GM23338 (cell line): ENCODE data around the gene ACVR2A. TPM values are rescaled to one million over a fixed set of nuclear protein-coding genes. Genes with fewer than 3 reads are reported as not detected.

Experiments
- ATAC-seq: fragments of 200-7000 bp; cut with Tn5 transposase; 3 replicates; pipeline ENCODE4 v1.9.1; 2020
- DNase-seq: peaks from one replicate; pipeline ENCODE4 v3.0.0-alpha.2; 2015; ENCODE audit warnings: low spot score
- H2AFZ ChIP-seq: fragments of 200-600 bp; sonication (generic); 2 replicates; pipeline ENCODE4 v1.8.0; 2016; ENCODE audit warnings: antibody characterized with exemption, mild to moderate bottlenecking, moderate library complexity
- H3F3A ChIP-seq: fragments of 200-600 bp; sonication (generic); replicated peaks from 2 replicates; pipeline ENCODE4 v1.8.0; 2017; ENCODE audit warnings: antibody characterized with exemption, mixed run types, low read depth
- H3K27ac ChIP-seq: fragments of 200-600 bp; sonication (generic); 2 replicates; pipeline ENCODE4 v1.6.1; 2016; ENCODE audit warnings: low read depth
- H3K27me3 ChIP-seq: fragments of 200-600 bp; sonication (generic); 2 replicates; pipeline ENCODE4 v1.8.0; 2016; ENCODE audit warnings: mild to moderate bottlenecking, mixed run types, moderate library complexity; ENCODE audit not compliant: insufficient read depth
- H3K36me3 ChIP-seq: fragments of 200-600 bp; sonication (generic); 2 replicates; pipeline ENCODE4 v1.8.0; 2016; ENCODE audit warnings: mild to moderate bottlenecking; ENCODE audit not compliant: insufficient read depth
- H3K4me1 ChIP-seq: fragments of 200-600 bp; sonication (generic); 2 replicates; pipeline ENCODE4 v1.8.0; 2016; ENCODE audit warnings: mild to moderate bottlenecking, moderate library complexity; ENCODE audit not compliant: insufficient read depth
- H3K4me2 ChIP-seq: fragments of 200-600 bp; sonication (generic); 2 replicates; pipeline ENCODE4 v1.7.1; 2017; ENCODE audit warnings: mixed run types
- H3K4me3 ChIP-seq: fragments of 200-600 bp; sonication (generic); 2 replicates; pipeline ENCODE4 v1.6.1; 2016; ENCODE audit warnings: mixed run types
- H3K79me2 ChIP-seq: fragments of 200-600 bp; sonication (generic); replicated peaks from 2 replicates; pipeline ENCODE4 v1.8.0; 2017; ENCODE audit warnings: mild to moderate bottlenecking; ENCODE audit not compliant: insufficient read depth
- H3K9me2 ChIP-seq: fragments of 200-600 bp; sonication (generic); 2 replicates; pipeline ENCODE4 v1.8.0; 2017; ENCODE audit not compliant: insufficient read depth
- H4K20me1 ChIP-seq: fragments of 200-600 bp; sonication (generic); replicated peaks from 2 replicates; pipeline ENCODE4 v1.8.0; 2017; ENCODE audit warnings: mild to moderate bottlenecking; ENCODE audit not compliant: insufficient read depth
- H3K27ac Mint-ChIP-seq: 2 replicates; pipeline ENCODE4 v1.8.0; 2020; ENCODE audit warnings: inconsistent platforms, mild to moderate bottlenecking, moderate library complexity, mixed read lengths
- H3K27me3 Mint-ChIP-seq: 3 replicates; pipeline ENCODE4 v1.8.0; 2022; ENCODE audit warnings: low read depth, mild to moderate bottlenecking, moderate library complexity, mixed read lengths, inconsistent platforms; ENCODE audit not compliant: insufficient read depth, poor library complexity
- H3K36me3 Mint-ChIP-seq: 3 replicates; pipeline ENCODE4 v1.8.0; 2021; ENCODE audit warnings: low read depth, mild to moderate bottlenecking, inconsistent platforms, moderate library complexity, mixed read lengths
- H3K4me1 Mint-ChIP-seq: 3 replicates; pipeline ENCODE4 v1.8.0; 2020; ENCODE audit warnings: mild to moderate bottlenecking, inconsistent platforms, mixed read lengths
- H3K4me3 Mint-ChIP-seq: 3 replicates; pipeline ENCODE4 v1.8.0; 2021; ENCODE audit warnings: moderate library complexity, mild to moderate bottlenecking, inconsistent platforms, mixed read lengths
- H3K9me3 Mint-ChIP-seq: 3 replicates; pipeline ENCODE4 v1.8.0; 2020; ENCODE audit warnings: moderate library complexity, mild to moderate bottlenecking, inconsistent platforms, mixed read lengths
- CREB1 ChIP-seq: fragments of 250-450 bp; sonication (Bioruptor Pico); IDR thresholded peaks from 2 replicates; pipeline ENCODE4 v1.5.0; 2020; ENCODE audit warnings: low read depth, mild to moderate bottlenecking, moderate library complexity
- EZH2 ChIP-seq: fragments of 200-600 bp; sonication (generic); IDR thresholded peaks from one replicate; pipeline ENCODE4 v1.8.0; 2017; ENCODE audit warnings: antibody characterized with exemption, mild to moderate bottlenecking, low read depth; ENCODE audit not compliant: unreplicated experiment
- EZH2phosphoT487 ChIP-seq: fragments of 200-600 bp; sonication (generic); IDR thresholded peaks from one replicate; pipeline ENCODE4 v1.8.1; 2018; ENCODE audit warnings: antibody characterized with exemption; ENCODE audit not compliant: unreplicated experiment
- JUNB ChIP-seq: IDR thresholded peaks from one replicate; pipeline ENCODE4 v1.6.1; 2016; ENCODE audit warnings: antibody characterized with exemption; ENCODE audit not compliant: unreplicated experiment
- POLR2AphosphoS5 ChIP-seq: IDR thresholded peaks from 2 replicates; pipeline ENCODE4 v1.6.1; 2016; ENCODE audit warnings: antibody characterized with exemption, low read depth
- STAT1 ChIP-seq: IDR thresholded peaks from one replicate; pipeline ENCODE4 v1.6.1; 2016; ENCODE audit warnings: antibody characterized with exemption; ENCODE audit not compliant: unreplicated experiment
- ZNF114 ChIP-seq: fragments of 250-450 bp; sonication (Bioruptor Pico); IDR thresholded peaks from 2 replicates; pipeline ENCODE4 v1.5.0; 2020; ENCODE audit warnings: mild to moderate bottlenecking, moderate library complexity
- ZNF331 ChIP-seq: fragments of 250-450 bp; sonication (Bioruptor Pico); IDR thresholded peaks from 2 replicates; pipeline ENCODE4 v1.5.0; 2020; ENCODE audit warnings: low read depth, mild to moderate bottlenecking, moderate library complexity
- ZNF462 ChIP-seq: fragments of 250-450 bp; sonication (Bioruptor Pico); IDR thresholded peaks from 2 replicates; pipeline ENCODE4 v1.5.0; 2020; ENCODE audit warnings: mild to moderate bottlenecking, moderate library complexity
- polyA plus RNA-seq: library from polyadenylated mRNA; unstranded; fragments of >200 nt; fragmentation: Nextera tagmentation; extraction: Ambion mirVana; gene quantifications from 2 replicates; pipeline ENCODE4 v1.2.1, GENCODE V29; 2016
- total RNA-seq: library from RNA; depleted of rRNA; stranded (reverse); fragments of >200 nt; shearing (Covaris generic); gene quantifications from 2 replicates; pipeline ENCODE4 v1.2.3, GENCODE V29; 2014
- TF ChIP-seq, protein P1 (sequence below): IDR thresholded peaks from 2 replicates; pipeline ENCODE4 v1.6.1; 2016; ENCODE audit warnings: antibody characterized with exemption
- TF ChIP-seq, protein P2 (sequence below), 2 experiments: fragments of 200-600 bp in 1 of 2; sonication (generic) in 1 of 2; conservative IDR thresholded peaks; 2 replicates each; pipeline versions ENCODE4 v1.5.1 to v1.6.1; 2016 to 2017; ENCODE audit warnings: antibody characterized with exemption in 2 of 2, low read depth in 2 of 2, mild to moderate bottlenecking in 2 of 2, moderate library complexity in 1 of 2

The ACVR2A gene
- total and polyA plus RNA-seq, 2 experiments from 2014 or later = 11.8 to 15.6 TPM

- Mint-ChIP-seq H3K4me1 (peaks cover 5% of the 10 kb centered on the region), H3K9me3 (no peaks in the 10 kb centered on the region), H3K4me3 (no peak overlapping the region), H3K27ac (no peak overlapping the region), H3K36me3 (no peaks in the 10 kb centered on the region), H3K27me3 (no peaks in the 10 kb centered on the region)
- Histone ChIP-seq H3K4me1 (no peaks in the 10 kb centered on the region), H3K27ac (no peak overlapping the region), H3K4me3 (no peak overlapping the region), H3K9me2 (no peaks in the 10 kb centered on the region), H3K36me3 (no peaks in the 10 kb centered on the region), H3K4me2 (no peak overlapping the region), H2AFZ (no peak overlapping the region), H3K79me2 (no peaks in the 10 kb centered on the region), H3K27me3 (no peaks in the 10 kb centered on the region), H4K20me1 (no peaks in the 10 kb centered on the region), H3F3A (no peaks in the 10 kb centered on the region)
- no peak for DNase-seq
- TF ChIP-seq JUNB (no peak), CREB1 (CRISPR knock-in tag) (no peak)
- ATAC-seq = no peak
Observed at GRCh38 chr2:147800316-147800715, 44.5 kb upstream of the ACVR2A start.

DNA sequence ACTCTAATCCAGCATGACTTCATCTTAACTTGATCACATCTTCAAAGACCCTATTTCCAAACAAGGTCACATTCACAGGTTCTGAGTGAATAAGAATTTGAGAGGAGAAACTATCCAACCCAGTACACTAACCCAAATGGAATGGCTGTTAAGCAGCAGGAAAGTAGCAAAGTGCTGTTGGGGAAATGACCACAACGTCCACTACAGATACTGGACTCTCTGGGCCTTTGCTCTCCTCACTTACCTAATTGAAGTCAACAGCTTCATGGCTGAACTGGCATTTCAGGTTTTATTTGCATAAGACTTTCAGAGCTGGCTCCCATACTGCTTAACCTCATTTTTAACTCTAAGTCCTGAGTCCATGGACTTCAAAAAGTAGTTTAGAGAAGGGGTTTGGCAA, 38.0 kb upstream of the ACVR2A start:
- H3K79me2 ChIP-seq = no peaks in the 10 kb centered on the region
- no peaks in the 10 kb centered on the region for H3K9me2 ChIP-seq
- DNase-seq (peak; percentile 28), ATAC-seq (no peak)
- Mint-ChIP-seq H3K4me3 (no peak overlapping the region), H3K9me3 (no peaks in the 10 kb centered on the region), H3K4me1 (no peaks in the 10 kb centered on the region), H3K27ac (no peak overlapping the region), H3K36me3 (no peaks in the 10 kb centered on the region), H3K27me3 (no peaks in the 10 kb centered on the region)
- H3K27ac ChIP-seq = no peak overlapping the region
- H3F3A ChIP-seq = no peaks in the 10 kb centered on the region
- no peaks in the 10 kb centered on the region for H3K27me3 ChIP-seq
- H2AFZ ChIP-seq = no peak overlapping the region
- no peak overlapping the region for H3K4me2 ChIP-seq
- H3K36me3 ChIP-seq = no peaks in the 10 kb centered on the region
- no peak overlapping the region for H3K4me3 ChIP-seq
- H3K4me1 ChIP-seq = no peaks in the 10 kb centered on the region
- H4K20me1 ChIP-seq = no peaks in the 10 kb centered on the region
- TF ChIP-seq ZNF114 (CRISPR knock-in tag) = no peak
- no peak for TF ChIP-seq EZH2phosphoT487
- TF ChIP-seq EZH2 = no peak
- no peak for TF ChIP-seq ZNF331
- TF ChIP-seq POLR2AphosphoS5 = no peak
- TF ChIP-seq STAT1 = no peak
- TF ChIP-seq, protein P1, sequence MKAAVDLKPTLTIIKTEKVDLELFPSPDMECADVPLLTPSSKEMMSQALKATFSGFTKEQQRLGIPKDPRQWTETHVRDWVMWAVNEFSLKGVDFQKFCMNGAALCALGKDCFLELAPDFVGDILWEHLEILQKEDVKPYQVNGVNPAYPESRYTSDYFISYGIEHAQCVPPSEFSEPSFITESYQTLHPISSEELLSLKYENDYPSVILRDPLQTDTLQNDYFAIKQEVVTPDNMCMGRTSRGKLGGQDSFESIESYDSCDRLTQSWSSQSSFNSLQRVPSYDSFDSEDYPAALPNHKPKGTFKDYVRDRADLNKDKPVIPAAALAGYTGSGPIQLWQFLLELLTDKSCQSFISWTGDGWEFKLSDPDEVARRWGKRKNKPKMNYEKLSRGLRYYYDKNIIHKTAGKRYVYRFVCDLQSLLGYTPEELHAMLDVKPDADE = no peak
- TF ChIP-seq JUNB = no peak
- TF ChIP-seq ZNF462 (CRISPR knock-in tag) = no peak
- no peak for TF ChIP-seq CREB1 (CRISPR knock-in tag)
- TF ChIP-seq, protein P2, sequence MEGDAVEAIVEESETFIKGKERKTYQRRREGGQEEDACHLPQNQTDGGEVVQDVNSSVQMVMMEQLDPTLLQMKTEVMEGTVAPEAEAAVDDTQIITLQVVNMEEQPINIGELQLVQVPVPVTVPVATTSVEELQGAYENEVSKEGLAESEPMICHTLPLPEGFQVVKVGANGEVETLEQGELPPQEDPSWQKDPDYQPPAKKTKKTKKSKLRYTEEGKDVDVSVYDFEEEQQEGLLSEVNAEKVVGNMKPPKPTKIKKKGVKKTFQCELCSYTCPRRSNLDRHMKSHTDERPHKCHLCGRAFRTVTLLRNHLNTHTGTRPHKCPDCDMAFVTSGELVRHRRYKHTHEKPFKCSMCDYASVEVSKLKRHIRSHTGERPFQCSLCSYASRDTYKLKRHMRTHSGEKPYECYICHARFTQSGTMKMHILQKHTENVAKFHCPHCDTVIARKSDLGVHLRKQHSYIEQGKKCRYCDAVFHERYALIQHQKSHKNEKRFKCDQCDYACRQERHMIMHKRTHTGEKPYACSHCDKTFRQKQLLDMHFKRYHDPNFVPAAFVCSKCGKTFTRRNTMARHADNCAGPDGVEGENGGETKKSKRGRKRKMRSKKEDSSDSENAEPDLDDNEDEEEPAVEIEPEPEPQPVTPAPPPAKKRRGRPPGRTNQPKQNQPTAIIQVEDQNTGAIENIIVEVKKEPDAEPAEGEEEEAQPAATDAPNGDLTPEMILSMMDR (conservative IDR thresholded peaks at IDR 0.05; ENCODE audit: low read depth in 2 of 2) = no peak
